Suprapubic skin (tissue), 3 donors: ENCODE results near the gene LARP6.

Experiments used
- CTCF ChIP-seq, 2 donors: fragments of 200-600 bp in 1 of 2; fragments of 450-650 bp in 1 of 2; sonication (generic) in 1 of 2; IDR thresholded peaks; one replicate each; pipeline ENCODE4 v1.5.1; 2016 to 2019; ENCODE audit warnings: antibody characterized with exemption in 2 of 2, mild to moderate bottlenecking in 1 of 2, moderate library complexity in 1 of 2
- POLR2A ChIP-seq, 2 donors: fragments of 450-650 bp; IDR thresholded peaks; one replicate each; pipeline ENCODE4 v1.6.1; 2017; ENCODE audit warnings: antibody characterized with exemption in 2 of 2, mild to moderate bottlenecking in 2 of 2, moderate library complexity in 2 of 2

GRCh38 chr15:70788114-70789049 lies 65.6 kb downstream of the LARP6 start:
- TF ChIP-seq POLR2A (IDR thresholded peaks at IDR 0.05) = no peak
- TF ChIP-seq CTCF (IDR thresholded peaks at IDR 0.05) = no peak
